Astrocyte of the hippocampus (primary cell): Measurements from ENCODE around the gene ZNF624.
"Not testable (repeated sequence)": the region's sequence is repeated elsewhere in the genome, so short reads cannot be mapped to it uniquely, and the experiment has no call there.

Source experiments
- DNase-seq: peaks from one replicate; pipeline ENCODE4 v3.0.0; 2011; ENCODE audit warnings: low read depth, low spot score

The ZNF624 gene

DNA sequence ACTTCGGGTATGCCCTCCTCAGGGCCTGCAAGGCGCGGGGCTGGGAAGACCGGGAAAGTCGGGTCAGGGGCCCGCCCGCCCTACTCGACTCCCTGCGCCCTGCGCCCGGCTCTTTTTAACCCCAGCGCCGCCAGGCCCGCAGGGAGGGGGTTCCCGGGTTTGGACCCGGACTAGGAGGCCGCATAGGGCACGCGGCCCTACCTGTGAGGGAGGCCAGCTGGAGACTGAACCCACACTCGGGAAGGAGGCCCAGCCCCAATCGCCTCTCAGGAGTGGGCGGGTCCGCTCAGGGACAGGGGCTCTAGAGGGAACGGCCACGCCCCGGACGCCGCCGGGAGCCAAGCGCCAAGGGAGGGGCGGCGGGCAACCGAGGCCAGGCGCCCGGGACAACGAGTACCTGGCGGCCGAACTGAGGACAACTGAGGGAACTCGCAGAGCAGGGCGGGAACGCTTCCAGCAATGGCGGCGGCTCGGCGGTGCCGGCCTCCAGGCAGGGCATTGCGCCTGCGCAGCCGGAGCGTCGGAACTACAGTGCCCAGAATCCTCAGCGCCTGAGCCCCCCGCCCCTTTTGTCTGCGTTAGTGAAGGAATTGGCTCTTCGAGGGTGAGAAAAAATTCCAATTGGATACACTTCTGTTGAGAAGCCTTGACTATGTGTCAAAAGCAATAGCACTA, at the start of gene ZNF624:
Gene ZNF624, minus strand, starts transcription at position 484 of the 675 bp plus-strand sequence.
- peak; percentile 98 for DNase-seq

DNA sequence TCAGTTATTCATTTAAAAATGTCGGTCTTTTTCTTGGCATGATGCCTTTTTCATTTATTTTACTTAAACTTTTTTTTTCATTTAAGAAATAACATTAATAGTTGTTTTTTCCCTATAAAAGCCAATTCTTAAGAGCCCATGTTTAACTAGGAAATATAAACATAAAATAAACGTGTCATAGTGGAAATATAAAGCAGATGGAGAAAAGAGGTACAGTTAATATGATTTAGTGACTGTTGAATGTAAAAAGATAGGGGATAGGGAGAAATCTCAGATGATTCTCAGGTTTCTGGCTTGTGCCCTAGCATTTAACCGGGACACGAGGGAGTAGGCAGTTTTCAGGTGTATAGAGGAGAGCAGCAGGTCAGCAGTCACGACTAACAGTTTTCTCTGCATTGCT, 44.0 kb upstream of the ZNF624 start:
- DNase-seq, result not testable (repeated sequence)

- not testable (repeated sequence) for DNase-seq
Measured at GRCh38 chr17:16690447-16690846, 36.8 kb upstream of the ZNF624 start.

- not testable (repeated sequence) for DNase-seq
Measured at GRCh38 chr17:16689731-16690281, 36.2 kb upstream of the ZNF624 start, which contains the start of gene CCDC144A. Gene CCDC144A (plus strand): TSS chr17:16690241. CDS start chr17:16690401, 160 bp downstream.

GRCh38 chr17:16687151-16687550, 33.5 kb upstream of the ZNF624 start:
- not testable (repeated sequence) for DNase-seq

DNA sequence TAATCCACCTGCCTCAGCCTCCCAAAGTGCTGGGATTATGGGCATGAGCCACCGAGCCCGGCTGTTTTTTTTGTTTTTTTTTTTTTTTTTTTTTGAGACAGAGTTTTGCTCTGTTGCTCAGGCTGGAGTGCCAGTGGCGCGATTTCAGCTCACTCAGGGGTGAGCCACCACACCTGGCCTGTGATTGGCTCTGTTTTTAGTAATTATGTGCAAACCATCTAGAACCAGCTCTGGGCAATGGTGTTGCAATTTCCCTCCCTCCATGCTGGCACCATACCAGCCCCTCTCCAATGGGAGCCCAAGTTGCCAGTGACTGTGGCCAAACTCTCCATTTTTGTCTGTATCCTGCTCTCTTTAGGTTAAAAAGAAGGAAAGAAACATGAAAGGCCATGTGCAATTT, 32.4 kb upstream of the ZNF624 start:
- DNase-seq, result not testable (repeated sequence)

DNA sequence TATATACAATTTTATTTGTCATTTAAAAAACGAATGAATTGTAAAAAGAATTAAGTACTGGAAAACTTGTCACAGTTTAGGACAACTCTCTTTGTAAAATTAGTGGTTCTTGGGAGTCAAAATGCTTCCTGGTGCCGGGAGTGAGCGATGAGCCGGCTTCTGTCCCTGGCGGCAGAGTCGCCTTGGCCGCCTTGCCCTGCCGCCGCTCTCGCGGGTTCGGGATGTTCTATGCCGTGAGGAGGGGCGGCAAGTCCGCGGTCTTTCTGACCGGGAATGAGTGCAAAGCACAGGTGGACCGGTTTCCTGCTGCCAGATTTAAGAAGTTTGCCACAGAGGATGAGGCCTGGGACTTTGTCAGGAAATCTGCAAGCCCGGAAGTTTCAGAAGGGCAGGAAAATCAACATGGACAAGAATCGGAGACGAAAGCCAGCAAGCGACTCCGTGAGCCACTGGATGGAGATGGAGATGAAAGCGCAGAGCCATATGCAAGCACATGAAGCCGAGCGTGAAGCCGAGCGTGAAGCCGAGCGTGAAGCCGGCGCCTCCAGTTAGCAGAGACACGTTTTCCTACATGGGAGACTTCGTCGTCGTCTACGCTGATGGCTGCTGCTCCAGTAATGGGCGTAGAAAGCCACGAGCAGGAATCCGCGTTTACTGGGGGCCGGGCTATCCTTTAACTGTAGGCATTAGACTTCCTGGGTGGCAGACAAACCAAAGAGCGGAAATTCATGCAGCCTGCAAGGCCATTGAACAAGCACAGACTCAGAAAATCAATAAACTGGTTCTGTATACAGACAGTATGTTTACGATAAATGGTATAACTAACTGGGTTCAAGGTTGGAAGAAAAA, 29.9 kb upstream of the ZNF624 start:
- peak; percentile 7 for DNase-seq

GRCh38 chr17:16676676-16677268, 23.1 kb upstream of the ZNF624 start:
- DNase-seq, result no peak

- peak; percentile 48 for DNase-seq
Measured at GRCh38 chr17:16666907-16667636, 13.4 kb upstream of the ZNF624 start.

DNA sequence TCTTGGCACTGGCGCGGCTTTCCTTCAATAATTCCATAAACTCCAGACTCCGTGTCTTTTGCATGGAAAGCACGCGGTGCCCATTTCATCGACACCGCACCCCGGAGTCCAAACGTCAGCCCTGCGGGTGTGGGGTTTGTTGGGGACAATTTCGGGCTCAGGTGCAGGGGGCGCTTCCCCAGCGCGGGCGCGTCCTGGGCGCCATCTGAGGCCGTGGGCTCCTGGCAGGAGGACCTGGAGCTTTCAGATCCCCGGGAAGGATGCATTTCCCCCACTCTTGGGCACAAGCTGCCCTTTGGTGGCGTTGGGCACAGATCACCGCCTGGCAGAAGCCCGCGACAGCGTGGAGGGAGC, 12.9 kb upstream of the ZNF624 start:
- not testable (repeated sequence) for DNase-seq

DNA sequence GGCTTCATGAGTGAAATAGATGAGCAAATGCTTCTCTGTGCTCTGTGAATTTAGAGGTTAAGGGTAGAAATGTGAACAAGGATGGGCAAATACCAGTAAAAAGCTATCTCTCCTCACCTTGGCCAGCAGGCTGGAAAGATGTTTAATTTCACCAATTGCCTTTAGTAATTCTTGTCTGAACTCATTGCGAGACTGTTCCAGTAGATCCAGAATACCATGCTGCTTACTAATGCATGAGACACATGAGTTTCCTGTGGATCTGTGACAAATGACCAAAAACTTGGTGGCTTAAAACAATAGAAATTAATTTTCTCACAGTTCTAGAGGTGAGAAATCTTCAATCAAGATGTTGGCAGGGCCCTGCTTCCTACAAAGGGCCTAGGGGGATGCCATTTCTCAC, 9.3 kb upstream of the ZNF624 start:
- DNase-seq, result no peak

DNA sequence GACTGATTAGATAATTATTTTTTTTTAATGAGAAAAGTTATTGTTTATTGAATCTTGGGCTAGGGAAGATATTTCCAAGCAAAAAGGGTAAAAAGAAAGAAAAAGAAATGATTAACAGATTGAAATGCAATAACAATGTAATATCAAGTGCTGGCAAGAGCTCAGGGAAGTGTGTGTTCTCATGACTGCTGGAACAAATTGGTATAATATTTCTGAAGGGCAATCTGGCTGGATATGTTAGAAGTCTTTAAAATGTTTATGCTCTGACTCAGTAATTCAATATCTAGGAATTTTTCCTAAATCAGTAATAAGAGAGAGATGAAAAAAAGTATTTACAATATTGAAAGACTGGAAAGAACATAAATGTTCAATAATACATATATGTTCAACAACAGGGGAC, 7.6 kb upstream of the ZNF624 start:
- DNase-seq, result no peak

GRCh38 chr17:16652847-16653366, 743 bp downstream of the ZNF624 start:
- no peak for DNase-seq

- no peak for DNase-seq
Measured at GRCh38 chr17:16652252-16652651, 1.4 kb downstream of the ZNF624 start.

GRCh38 chr17:16649585-16649984, 4.1 kb downstream of the ZNF624 start:
- DNase-seq, result no peak

GRCh38 chr17:16639438-16639837, 14.2 kb downstream of the ZNF624 start:
- no peak for DNase-seq

DNA sequence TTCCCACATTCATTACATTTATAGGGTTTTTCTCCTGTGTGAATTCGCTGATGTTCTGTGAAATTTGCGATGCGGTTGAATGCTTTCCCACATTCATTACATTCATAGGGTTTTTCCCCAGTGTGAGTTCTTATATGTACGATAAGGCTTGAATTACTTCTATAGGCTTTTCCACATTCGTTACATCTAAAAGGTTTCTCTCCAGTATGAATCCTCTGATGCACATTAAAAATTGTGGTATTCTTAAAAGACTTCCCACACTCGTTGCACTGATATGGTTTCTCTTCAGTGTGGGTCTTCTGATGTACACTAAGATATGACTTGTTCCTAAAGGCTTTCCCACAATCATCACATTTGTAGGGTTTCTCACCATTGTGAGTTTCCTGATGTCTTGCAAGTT, 30.4 kb downstream of the ZNF624 start:
- no peak for DNase-seq

GRCh38 chr17:16622540-16623277, 30.9 kb downstream of the ZNF624 start:
- no peak for DNase-seq

GRCh38 chr17:16617481-16618060, 36.1 kb downstream of the ZNF624 start:
- DNase-seq, result no peak

DNA sequence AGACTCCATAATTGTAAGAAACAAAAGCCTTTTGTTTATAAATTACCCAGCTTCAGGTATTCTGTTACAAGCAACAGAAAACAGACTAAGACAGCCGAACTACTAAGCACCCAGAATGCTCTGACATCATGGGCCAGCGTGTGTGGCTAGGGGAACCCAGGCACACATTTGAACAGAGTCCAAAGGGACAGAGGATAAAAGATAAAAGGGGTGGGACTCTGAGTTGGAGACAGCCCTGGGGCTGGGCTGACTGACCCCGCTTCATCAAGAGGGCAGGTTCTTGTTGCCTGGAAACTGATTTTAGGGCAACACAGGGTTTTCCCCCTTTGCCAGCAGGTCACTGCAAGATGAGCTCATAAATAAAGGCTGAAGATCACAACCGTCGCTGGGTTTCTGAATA, 54.1 kb downstream of the ZNF624 start:
- DNase-seq, result no peak
